LNCAP (cell line): Measurements from ENCODE around the gene CEP63.

ENCODE experiments used
- TF ChIP-seq, protein P1 (sequence below): fragments of 450-650 bp; IDR thresholded peaks from 2 replicates; pipeline ENCODE4 v1.5.1; 2017; ENCODE audit warnings: mild to moderate bottlenecking

The CEP63 gene

DNA sequence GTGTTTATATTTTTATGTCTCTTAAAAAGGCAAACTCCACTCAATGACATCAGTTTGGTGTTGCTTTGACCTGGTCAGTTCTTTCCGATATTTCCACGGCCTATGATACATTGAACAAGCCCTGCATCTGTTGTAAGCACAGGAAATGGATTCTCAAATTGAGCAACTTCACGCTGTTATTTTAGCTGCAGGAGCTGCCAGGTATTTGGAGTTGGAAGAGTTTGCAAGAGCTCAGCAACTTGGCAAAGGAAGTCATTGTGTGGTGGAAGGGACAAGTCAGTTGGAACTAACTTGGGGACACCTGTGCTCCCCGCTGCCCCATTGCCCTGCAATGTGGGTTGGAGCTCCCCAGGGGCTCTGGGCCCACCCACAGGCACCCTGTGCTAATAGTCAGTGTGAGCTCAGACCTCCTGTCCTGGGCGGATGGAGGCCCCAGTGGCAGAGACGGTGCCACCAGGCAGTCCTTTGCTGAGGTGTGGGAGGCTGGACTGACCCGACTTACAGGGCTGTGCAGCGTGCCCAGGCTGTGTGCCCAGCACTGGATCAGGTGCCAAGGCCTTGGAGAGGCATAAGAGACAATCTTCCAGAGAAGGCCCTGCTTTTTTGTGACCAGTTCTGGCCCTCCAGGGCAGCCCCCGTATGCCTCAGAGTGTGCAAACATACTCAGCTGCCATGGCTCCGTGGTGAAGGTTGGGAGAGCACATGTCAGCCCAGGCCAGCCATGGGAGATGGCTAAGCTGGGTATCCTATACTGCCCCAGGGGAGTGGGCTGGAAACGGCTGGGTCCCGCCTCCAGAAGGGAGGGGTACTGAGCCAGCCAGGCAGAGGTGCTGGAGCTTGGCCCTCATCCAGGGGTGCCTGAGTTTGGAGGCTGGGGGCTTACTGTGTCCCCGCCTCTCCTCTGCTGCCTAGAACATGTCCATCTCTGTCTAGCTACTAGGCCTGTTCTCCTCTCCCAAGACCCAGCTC, 121.5 kb downstream of the CEP63 start:
- TF ChIP-seq, protein P1, sequence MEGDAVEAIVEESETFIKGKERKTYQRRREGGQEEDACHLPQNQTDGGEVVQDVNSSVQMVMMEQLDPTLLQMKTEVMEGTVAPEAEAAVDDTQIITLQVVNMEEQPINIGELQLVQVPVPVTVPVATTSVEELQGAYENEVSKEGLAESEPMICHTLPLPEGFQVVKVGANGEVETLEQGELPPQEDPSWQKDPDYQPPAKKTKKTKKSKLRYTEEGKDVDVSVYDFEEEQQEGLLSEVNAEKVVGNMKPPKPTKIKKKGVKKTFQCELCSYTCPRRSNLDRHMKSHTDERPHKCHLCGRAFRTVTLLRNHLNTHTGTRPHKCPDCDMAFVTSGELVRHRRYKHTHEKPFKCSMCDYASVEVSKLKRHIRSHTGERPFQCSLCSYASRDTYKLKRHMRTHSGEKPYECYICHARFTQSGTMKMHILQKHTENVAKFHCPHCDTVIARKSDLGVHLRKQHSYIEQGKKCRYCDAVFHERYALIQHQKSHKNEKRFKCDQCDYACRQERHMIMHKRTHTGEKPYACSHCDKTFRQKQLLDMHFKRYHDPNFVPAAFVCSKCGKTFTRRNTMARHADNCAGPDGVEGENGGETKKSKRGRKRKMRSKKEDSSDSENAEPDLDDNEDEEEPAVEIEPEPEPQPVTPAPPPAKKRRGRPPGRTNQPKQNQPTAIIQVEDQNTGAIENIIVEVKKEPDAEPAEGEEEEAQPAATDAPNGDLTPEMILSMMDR: no peak

GRCh38 chr3:134608023-134608770, 122.3 kb downstream of the CEP63 start:
- TF ChIP-seq, protein P1: no peak

DNA sequence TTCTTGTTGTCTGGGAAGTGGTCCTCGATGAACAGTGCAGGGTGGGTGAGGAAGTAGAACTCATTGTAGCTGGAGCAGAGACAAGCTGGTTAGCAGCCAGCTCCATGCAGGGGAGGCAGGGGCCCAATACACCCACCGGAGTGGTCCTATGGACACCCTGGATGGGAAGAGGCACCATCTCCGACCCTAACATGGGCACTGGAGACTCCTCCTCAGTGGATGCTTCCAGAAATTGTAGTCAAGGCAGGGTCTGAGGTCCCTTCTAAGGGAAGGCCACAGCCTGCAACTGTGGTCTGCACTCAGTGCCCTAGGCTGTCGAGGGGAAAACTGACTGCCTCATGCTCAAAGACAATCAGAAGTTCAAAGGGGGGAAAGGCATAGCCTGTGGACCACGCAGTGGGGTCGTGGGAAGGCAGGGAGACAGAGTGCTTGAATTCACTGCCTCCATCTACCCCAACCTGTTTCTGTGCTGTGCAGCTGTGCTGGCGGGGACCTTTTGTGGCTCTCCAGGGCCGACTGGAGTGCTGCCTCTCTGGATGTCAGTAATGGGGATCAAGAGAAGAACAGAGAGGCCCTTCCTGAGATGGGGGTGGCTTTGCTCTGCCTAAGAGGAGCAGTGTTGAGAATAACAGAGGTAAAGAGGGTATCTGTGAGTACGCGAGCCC, 123.0 kb downstream of the CEP63 start:
- TF ChIP-seq, protein P1: no peak

GRCh38 chr3:134609821-134610431, 124.1 kb downstream of the CEP63 start:
- TF ChIP-seq, protein P1: no peak

DNA sequence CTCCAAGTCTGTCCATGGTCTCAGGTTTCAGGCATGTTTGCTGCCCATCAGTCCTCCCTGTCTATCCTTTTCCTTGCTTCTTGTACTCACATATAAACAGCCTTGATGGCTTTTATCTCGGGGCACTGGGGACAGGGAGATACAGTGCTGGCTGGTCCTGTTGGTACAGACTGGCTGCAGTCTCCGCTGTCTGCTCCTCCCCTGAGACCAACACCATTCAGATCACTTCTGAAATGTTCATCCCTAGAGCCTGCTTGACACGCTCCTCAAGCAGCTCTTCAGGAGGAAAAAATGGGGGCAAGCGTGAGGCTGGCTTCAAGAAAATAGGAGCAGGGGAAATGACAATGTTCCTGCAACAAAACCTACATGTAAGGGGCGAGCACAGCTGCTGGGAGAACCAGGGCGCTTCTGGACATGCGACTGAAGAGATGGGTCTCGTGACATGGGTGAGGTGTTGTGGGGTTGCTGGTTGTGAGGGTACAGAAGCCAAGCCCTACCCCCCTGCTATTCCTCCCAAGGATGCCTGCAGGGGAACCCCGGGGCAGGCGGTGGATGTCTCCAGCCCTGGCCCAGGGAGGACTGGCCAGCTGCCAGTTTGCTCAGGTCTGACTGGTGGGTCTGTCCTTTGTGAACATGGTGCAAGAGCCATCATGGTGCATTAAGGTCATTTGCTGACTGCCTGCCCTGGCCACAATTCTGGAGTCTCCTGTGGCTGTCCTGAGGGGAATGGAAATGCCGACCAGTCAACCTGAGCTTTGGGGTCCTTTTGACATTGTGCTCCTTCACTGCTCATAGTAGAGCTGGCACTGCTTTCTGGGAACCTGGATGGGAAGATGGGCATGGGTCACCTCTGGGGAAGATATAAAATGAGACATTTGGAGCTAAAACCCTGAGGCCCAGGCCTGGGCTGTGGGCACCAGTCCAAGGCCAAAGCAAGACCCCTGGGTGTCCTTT, 124.9 kb downstream of the CEP63 start:
- TF ChIP-seq, protein P1: no peak

- TF ChIP-seq, protein P1: no peak
Measured at GRCh38 chr3:134611516-134611915, 125.7 kb downstream of the CEP63 start.
